ENCODE data around the gene KRTAP10-3. TPM values are rescaled to one million over a fixed set of nuclear protein-coding genes. Genes with fewer than 3 reads are reported as not detected.

The KRTAP10-3 gene
- total and polyA plus RNA-seq, 9 of the 15 experiments (the other 6 are each of a cell fraction or from before 2014, with no cell fraction given), result not detected

GRCh38 chr21:44582055-44582454 is 23.5 kb upstream of the KRTAP10-3 start (continued):
- TF ChIP-seq JUND (IDR thresholded peaks at IDR 0.05; ENCODE audit: borderline replicate concordance, low read depth, low read length) (peak; percentile 95), JUND (tag; IDR thresholded peaks at IDR 0.05; ENCODE audit: borderline replicate concordance, low read depth, low read length) (peak; percentile 98), CXXC5 (CRISPR knock-in tag; IDR thresholded peaks at IDR 0.05) (peak; percentile 46), ZNF785 (CRISPR knock-in tag; IDR thresholded peaks at IDR 0.05) (no peak), ZNF316 (IDR thresholded peaks at IDR 0.05) (peak; percentile 32; the same call in 1 of the 2 replicates), NRF1 (conservative IDR thresholded peaks at IDR 0.05 in 1 of 2, IDR thresholded peaks at IDR 0.05 in 1 of 2) (peak; percentile 81 to 85), CC2D1A (IDR thresholded peaks at IDR 0.05) (no peak), NR1H2 (CRISPR knock-in tag; IDR thresholded peaks at IDR 0.05) (no peak), MTA1 (IDR thresholded peaks at IDR 0.05; ENCODE audit: borderline replicate concordance) (no peak), MAFF (IDR thresholded peaks at IDR 0.05; ENCODE audit: low read length) (no peak), DLX4 (CRISPR knock-in tag; IDR thresholded peaks at IDR 0.05) (no peak), WHSC1 (IDR thresholded peaks at IDR 0.05; ENCODE audit: low read length) (no peak), MEF2D (tag; conservative IDR thresholded peaks at IDR 0.05; ENCODE audit: low read depth) (peak; percentile 56; the same call in 1 of the 2 replicates), MCM5 (IDR thresholded peaks at IDR 0.05; ENCODE audit: low read depth) (no peak), SREBF1 (IDR thresholded peaks at IDR 0.05; ENCODE audit: borderline replicate concordance, low read depth, low read length) (no peak), TOE1 (IDR thresholded peaks at IDR 0.05; ENCODE audit: borderline replicate concordance) (no peak), TOE1 (CRISPR knock-in tag; IDR thresholded peaks at IDR 0.05; ENCODE audit: borderline replicate concordance, low read depth) (no peak), DMBX1 (CRISPR knock-in tag; IDR thresholded peaks at IDR 0.05; ENCODE audit: borderline replicate concordance) (peak; percentile 70; the same call in 1 of the 2 replicates), HOXB6 (CRISPR knock-in tag; IDR thresholded peaks at IDR 0.05; ENCODE audit: borderline replicate concordance) (peak; percentile 78; the same call in 1 of the 2 replicates), TBL1XR1 (IDR thresholded peaks at IDR 0.05; ENCODE audit: low read length in 2 of 2) (no peak), ZNF589 (CRISPR knock-in tag; IDR thresholded peaks at IDR 0.05; ENCODE audit: low read depth) (peak; percentile 69; the same call in 1 of the 2 replicates), ZNF639 (CRISPR knock-in tag; conservative IDR thresholded peaks at IDR 0.05 in 1 of 2, IDR thresholded peaks at IDR 0.05 in 1 of 2) (peak in 1 of 2 experiments; percentile 64; a peak in 1 of 4 replicates), ESRRA (IDR thresholded peaks at IDR 0.05; ENCODE audit: borderline replicate concordance, low read depth) (peak; percentile 81), OTX1 (CRISPR knock-in tag; IDR thresholded peaks at IDR 0.05) (no peak), KLF13 (tag; IDR thresholded peaks at IDR 0.05; ENCODE audit: borderline replicate concordance, low read depth) (no peak), RBM15 (IDR thresholded peaks at IDR 0.05; ENCODE audit: insufficient read depth, low read length) (no peak), THRB (CRISPR knock-in tag; conservative IDR thresholded peaks at IDR 0.05) (no peak), TEAD4 (IDR thresholded peaks at IDR 0.05; ENCODE audit: low read length) (no peak), TEAD4 (CRISPR knock-in tag; IDR thresholded peaks at IDR 0.05; ENCODE audit: borderline replicate concordance) (no peak)
